WTC11 (cell line): ENCODE results near the gene PPP1R9A.

Experiments
- MAX ChIP-seq: sonication (generic); formaldehyde crosslinking; IDR thresholded peaks from 2 replicates; pipeline ENCODE4 v1.8.0; 2022; ENCODE audit warnings: mild to moderate bottlenecking, missing genetic modification reagents
- NR1H2 ChIP-seq: sonication (generic); formaldehyde crosslinking; IDR thresholded peaks from 2 replicates; pipeline ENCODE4 v1.9.0; 2021; ENCODE audit warnings: mild to moderate bottlenecking, moderate library complexity, missing genetic modification reagents
- TF ChIP-seq, protein P1 (sequence below): fragments of 250-450 bp; sonication (Bioruptor Pico); conservative IDR thresholded peaks from 2 replicates; pipeline ENCODE4 v1.9.0; 2021; ENCODE audit warnings: mild to moderate bottlenecking

DNA sequence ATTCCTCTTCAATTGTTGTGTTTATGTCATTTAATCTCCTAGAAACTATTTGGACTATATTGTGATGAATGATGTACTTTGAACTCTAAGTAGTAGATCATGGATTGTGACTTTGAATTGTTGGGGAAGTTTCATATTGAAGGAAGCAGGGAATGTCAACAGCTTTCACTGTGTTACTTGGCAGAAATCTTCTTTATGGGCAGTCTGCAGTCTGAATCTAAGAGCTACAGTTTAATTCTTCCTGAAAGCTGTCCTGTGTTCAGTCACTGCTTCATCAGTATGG is 91.6 kb downstream of the PPP1R9A start:
- TF ChIP-seq, protein P1, sequence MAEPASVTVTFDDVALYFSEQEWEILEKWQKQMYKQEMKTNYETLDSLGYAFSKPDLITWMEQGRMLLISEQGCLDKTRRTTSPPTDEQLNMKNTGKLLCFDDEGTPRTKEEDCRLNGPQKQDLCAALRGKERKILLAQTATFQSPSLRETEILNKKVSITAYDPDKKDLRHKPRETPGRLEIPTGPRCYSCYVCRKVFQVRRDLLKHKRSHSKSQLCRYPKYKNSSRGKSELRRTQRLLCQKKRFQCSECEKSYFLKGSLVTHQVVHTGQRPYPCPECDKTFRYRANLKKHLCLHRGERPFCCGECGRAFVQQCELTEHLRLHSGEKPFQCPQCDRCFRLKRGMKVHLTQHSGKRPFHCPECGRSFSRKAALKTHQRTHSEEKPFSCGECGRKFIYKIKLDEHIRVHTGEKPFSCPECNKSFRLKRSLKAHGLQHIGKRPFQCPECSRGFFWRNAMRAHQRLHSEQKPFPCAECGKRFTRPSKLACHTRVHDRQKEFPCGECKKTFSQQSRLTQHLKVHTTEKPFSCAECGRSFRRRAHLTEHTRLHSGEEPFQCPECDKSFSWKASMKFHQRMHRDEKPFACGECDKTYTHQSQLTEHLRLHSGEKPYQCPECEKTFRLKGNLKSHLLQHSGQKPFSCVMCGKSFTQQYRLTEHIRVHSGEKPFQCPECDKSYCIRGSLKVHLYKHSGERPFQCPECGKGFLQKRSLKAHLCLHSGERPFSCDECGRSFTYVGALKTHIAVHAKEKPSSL, result no peak
- TF ChIP-seq NR1H2 (no peak), MAX (CRISPR knock-in tag) (no peak)
